D721Med (cell line): ENCODE results near the gene GRAMD1A.
A peak's percentile ranks its signal among the peaks of the same experiment; 100 is the strongest.

Experiments used
- DNase-seq: peaks from one replicate; pipeline ENCODE4 v3.0.0; 2011; ENCODE audit warnings: low spot score; ENCODE audit not compliant: insufficient read length
- FAIRE-seq: peaks from 2 replicates; lab custom pipeline; 2011; peaks lifted over from hg19 to GRCh38; lab: Jason Lieb, UNC
- TF ChIP-seq, protein P1 (sequence below): IDR thresholded peaks from 2 replicates; pipeline ENCODE4 v1.5.1; 2012; ENCODE audit warnings: mild to moderate bottlenecking, control low read depth; ENCODE audit not compliant: insufficient read depth; ENCODE audit errors: missing control alignments

GRAMD1A gene

DNA sequence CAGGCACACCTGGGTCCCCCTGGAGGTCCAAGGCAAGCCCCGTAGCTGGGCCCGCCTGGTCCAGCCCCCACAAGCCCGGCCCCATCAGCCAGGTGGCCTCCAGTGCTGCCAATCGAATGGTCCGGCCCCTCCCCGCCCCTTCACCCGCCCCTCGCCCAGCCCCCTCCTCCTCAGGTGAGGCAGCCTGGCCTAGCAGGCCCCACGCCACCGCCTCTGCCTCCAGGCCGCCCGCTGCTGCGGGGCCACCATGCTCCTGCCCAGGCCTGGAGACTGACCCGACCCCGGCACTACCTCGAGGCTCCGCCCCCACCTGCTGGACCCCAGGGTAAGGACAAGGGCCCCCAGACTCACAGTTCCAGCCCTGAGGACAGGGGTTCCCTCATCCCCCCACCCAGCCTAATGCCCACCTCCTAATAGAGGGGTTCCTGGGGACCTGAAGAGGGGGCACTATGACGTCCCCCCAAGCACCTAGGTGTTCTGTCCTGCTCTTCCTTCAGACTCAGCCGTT, 41.5 kb downstream of the GRAMD1A start, which contains the start of gene HPN:
Gene HPN, plus strand, starts transcription at position 174 of the 508 bp plus-strand sequence. CDS start 786 bp downstream, outside the sequence.
- FAIRE-seq (no peak), DNase-seq (no peak)
- TF ChIP-seq, protein P1, sequence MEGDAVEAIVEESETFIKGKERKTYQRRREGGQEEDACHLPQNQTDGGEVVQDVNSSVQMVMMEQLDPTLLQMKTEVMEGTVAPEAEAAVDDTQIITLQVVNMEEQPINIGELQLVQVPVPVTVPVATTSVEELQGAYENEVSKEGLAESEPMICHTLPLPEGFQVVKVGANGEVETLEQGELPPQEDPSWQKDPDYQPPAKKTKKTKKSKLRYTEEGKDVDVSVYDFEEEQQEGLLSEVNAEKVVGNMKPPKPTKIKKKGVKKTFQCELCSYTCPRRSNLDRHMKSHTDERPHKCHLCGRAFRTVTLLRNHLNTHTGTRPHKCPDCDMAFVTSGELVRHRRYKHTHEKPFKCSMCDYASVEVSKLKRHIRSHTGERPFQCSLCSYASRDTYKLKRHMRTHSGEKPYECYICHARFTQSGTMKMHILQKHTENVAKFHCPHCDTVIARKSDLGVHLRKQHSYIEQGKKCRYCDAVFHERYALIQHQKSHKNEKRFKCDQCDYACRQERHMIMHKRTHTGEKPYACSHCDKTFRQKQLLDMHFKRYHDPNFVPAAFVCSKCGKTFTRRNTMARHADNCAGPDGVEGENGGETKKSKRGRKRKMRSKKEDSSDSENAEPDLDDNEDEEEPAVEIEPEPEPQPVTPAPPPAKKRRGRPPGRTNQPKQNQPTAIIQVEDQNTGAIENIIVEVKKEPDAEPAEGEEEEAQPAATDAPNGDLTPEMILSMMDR: no peak

DNA sequence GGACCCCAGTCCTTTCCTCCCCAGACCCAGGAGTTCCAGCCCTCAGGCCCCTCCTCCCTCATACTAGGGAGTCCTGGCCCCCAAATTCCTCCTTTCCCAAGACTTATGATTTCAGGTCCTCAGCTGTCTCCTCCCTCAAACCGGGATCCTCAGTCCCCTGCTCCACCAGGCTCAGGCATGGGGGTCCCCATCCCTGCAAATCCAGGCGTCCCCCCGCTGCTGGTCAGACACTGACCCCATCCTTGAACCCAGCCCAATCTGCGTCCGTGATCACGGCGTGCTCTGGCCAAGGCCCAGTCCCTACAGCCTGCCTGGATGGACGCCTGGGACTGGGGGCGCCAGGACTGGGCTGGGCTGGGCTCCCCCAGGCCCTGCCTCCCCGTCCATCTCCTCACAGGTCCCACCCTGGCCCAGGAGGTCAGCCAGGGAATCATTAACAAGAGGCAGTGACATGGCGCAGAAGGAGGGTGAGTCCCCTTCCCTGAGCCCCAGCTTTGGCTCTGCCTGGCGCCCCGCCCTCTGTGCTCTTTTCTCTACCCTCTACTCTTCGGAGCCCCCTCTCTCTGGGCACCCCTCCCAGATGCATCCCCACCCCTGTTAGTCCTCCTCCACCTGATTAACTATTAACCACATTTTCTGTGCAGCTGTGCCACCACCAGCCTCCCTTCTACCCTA, 42.1 kb downstream of the GRAMD1A start:
- FAIRE-seq: no peak
- TF ChIP-seq, protein P1: no peak
- DNase-seq: no peak

DNA sequence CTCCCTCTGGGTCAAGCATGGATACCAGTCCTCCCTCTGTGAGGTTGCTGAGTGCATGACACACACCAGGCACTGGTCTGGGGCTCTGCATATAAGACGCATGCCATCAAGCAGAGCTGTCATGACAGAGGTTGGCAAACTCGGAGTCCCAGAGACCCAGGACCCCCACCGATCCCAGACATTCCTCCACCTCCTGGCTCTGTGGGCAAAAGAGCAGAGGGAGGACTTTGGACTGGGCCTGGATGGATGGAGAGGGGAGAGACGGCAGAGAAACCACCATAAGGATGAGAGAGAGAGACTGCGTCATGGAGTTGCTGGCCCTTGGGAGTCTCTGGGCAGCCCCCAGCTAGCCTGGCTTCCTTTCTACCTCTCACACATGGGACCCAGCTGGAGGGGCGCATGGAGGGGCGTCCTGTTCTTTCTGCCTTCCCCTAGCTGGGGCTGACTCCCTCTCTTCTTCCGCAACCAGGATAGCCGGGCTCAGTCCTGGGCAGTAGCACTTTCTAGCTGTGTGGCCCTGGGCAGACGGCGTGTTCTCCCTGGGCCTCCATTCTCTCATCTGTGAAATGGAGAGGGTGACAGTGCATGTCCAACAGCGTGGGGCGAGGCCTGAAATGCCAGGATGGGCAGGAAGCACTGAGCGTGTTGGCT, 43.0 kb downstream of the GRAMD1A start:
- TF ChIP-seq, protein P1: no peak
- no peak for FAIRE-seq
- DNase-seq: no peak

DNA sequence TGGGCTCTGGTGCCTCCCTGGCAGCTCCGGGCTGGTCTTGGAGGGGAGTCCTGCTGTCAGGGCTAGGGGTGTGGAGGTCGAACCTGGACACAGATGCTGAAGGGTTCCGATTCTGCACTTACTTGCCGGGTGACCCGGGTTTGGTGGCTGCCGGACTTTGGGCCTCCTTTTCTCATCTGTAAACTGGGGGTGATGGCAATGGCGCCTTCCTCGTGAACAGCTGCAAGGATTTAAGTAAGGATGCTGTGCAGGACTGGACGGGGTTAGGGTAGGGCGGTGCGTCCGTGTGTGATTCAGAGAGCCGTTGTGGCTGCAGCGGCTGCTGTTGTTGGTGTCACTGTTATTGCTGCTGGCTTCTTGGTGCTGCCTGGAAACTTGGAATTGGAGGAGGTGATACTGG, 43.8 kb downstream of the GRAMD1A start:
- TF ChIP-seq, protein P1: no peak
- DNase-seq (no peak), FAIRE-seq (no peak)

DNA sequence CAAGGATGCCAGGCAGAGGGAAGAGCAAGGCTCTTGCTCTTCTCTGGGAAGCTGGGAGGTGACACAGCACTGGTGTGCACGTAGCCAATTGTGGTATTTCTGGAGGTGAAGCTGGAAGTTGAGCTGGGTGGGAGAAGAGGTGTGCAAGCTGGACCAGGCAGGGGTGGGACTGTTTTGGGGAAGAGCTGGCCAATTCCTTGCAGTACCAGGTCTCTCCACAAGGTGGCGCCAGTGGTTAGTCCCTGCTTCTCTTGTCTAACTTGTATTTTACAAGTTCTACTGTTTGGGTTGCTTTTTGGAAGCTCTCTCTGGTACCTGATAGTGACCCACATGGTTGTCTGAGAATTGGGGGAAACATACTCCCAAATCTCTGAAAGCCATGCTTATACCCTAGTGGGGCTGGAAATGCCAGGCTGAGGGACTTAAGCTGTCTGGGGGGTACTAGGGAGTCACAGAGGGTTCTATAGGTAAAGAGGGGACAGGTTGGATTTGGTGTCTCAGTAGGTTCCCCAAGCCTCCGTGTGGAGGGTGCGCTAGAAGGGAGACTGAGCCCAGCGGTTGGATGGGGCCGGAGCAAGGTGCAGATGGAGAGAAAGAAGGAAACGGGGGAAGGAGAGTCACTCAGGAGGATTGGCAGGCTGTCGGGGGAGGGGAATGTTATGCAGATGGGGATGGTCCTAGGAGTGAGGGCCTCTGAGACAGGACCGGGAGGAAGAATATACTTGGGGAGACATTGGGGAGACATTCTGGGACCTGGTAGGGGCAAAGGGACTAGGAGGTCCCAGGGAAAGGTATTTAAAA, 44.4 kb downstream of the GRAMD1A start:
- TF ChIP-seq, protein P1: peak; percentile 50
- peak; percentile 75 for DNase-seq
- FAIRE-seq: no peak

DNA sequence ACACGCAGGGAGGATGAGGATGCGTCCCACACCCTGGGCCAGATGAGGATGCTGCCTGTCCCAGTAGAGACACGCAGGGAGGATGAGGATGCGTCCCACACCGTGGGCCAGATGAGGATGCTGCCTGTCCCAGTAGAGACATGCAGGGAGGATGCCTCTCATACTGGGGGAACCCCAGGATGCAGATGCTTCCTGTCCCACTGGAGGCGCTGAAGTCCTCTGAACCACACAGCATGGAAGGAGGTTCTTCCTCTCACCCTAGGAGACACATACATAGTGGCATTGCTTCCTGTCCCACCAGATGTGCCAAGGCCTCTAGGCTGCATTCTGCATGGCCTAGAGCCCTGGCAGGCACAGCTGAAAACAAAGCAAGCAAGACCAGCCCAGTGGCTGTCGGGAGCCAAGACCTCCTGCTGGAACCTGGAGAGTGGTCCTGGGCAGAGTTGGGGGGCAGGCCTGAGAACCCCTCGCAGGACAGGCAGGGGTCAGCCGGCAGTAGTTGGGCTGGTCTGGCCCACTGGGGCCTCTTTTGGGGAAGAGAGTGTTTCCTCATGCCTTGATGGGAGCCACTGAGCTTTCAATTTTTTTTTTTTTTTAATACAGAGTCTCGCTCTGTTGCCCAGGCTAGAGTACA, 45.7 kb downstream of the GRAMD1A start:
- no peak for FAIRE-seq
- TF ChIP-seq, protein P1: no peak
- no peak for DNase-seq
